GM12878 (cell line): ENCODE results near the gene FAM217B. TPM values are rescaled to one million over a fixed set of nuclear protein-coding genes. Genes with fewer than 3 reads are reported as not detected.

Experiments used
- ATAC-seq: fragments of 200-7000 bp; cut with Tn5 transposase; 3 replicates; pipeline ENCODE4 v1.9.1; 2020; ENCODE audit warnings: mild to moderate bottlenecking, moderate library complexity
- BruUV-seq: library from RNA; stranded (reverse); fragments of 400-500 nt; replicated peaks from 2 replicates; lab custom pipeline; 2021; lab: Mats Ljungman, UMichigan
- CTCF ChIA-PET: fragments of 300-600 bp; sonication (Branson Sonifier 250); formaldehyde crosslinking; extraction: SDS; loops from one replicate; lab custom pipeline; 2021; ENCODE audit warnings: inconsistent platforms; lab: Yijun Ruan, JAX
- POLR2A ChIA-PET: fragments of 350-600 bp; formaldehyde crosslinking; extraction: SDS; loops from one replicate; lab custom pipeline; 2021; ENCODE audit warnings: inconsistent platforms; lab: Charles Lee
- RAD21 ChIA-PET: fragments of 300-600 bp; sonication (Branson Sonifier 250); formaldehyde crosslinking; loops from one replicate; lab custom pipeline; 2023; ENCODE audit warnings: antibody characterized with exemption; ENCODE audit not compliant: unreplicated experiment; lab: Charles Lee
- SMC1A ChIA-PET: fragments of 300-600 bp; sonication (Branson Sonifier 250); formaldehyde crosslinking; loops from one replicate; lab custom pipeline; 2023; ENCODE audit not compliant: unreplicated experiment, uncharacterized antibody; lab: Charles Lee
- DNase-seq: peaks from one replicate; pipeline ENCODE4 v3.0.0-alpha.2; 2011; ENCODE audit warnings: low read depth, low spot score
- FAIRE-seq: peaks from 3 replicates; lab custom pipeline; 2011; peaks lifted over from hg19 to GRCh38; lab: Jason Lieb, UNC
- H2AFZ ChIP-seq: 2 replicates; pipeline ENCODE4 v1.6.0; 2011; ENCODE audit warnings: low read depth, low read length, control low read depth; ENCODE audit not compliant: control insufficient read depth
- H3K27ac ChIP-seq: 2 replicates; pipeline ENCODE4 v1.5.1; 2011; ENCODE audit warnings: control low read depth; ENCODE audit not compliant: control insufficient read depth, insufficient read depth
- H3K27me3 ChIP-seq, 2 experiments: replicated peaks in 1 of 2; 2 replicates each; pipeline versions ENCODE4 v1.6.0 to v1.6.1; 2011; ENCODE audit warnings: low read length in 1 of 2; ENCODE audit not compliant: control insufficient read depth in 2 of 2, insufficient read depth in 2 of 2
- H3K36me3 ChIP-seq, 2 experiments: 2 replicates each; pipeline ENCODE4 v1.5.1; 2011; ENCODE audit warnings: low read length in 1 of 2; ENCODE audit not compliant: control insufficient read depth in 2 of 2, insufficient read depth in 2 of 2
- H3K4me1 ChIP-seq: 2 replicates; pipeline ENCODE4 v1.6.1; 2011; ENCODE audit warnings: mild to moderate bottlenecking, low read length, moderate library complexity, mixed read lengths; ENCODE audit not compliant: control insufficient read depth, insufficient read depth
- H3K4me2 ChIP-seq: 2 replicates; pipeline ENCODE4 v1.6.0; 2011; ENCODE audit warnings: control low read depth; ENCODE audit not compliant: control insufficient read depth, insufficient read depth
- H3K4me3 ChIP-seq: fragments of 200-600 bp; sonication (generic); 2 replicates; pipeline ENCODE4 v1.5.1; 2016
- H3K79me2 ChIP-seq: 2 replicates; pipeline ENCODE4 v1.6.0; 2011; ENCODE audit warnings: low read length; ENCODE audit not compliant: control insufficient read depth, insufficient read depth
- H3K9ac ChIP-seq: 2 replicates; pipeline ENCODE4 v1.8.0; 2011; ENCODE audit warnings: low read length, control low read depth, mixed read lengths; ENCODE audit not compliant: control insufficient read depth, insufficient read depth
- H3K9me3 ChIP-seq: replicated peaks from 3 replicates; pipeline ENCODE4 v1.5.1; 2011; ENCODE audit warnings: mild to moderate bottlenecking, low read length; ENCODE audit not compliant: control insufficient read depth, insufficient read depth
- H4K20me1 ChIP-seq: 2 replicates; pipeline ENCODE4 v1.6.0; 2011; ENCODE audit not compliant: control insufficient read depth, insufficient read depth
- ASH2L ChIP-seq: fragments of 300-600, 200-600 bp; sonication (generic); IDR thresholded peaks from 2 replicates; pipeline ENCODE4 v1.6.1; 2017; ENCODE audit warnings: low read depth, mild to moderate bottlenecking, borderline replicate concordance
- CBFB ChIP-seq: IDR thresholded peaks from 2 replicates; pipeline ENCODE4 v1.6.1; 2016; ENCODE audit warnings: antibody characterized with exemption, low read depth
- CBX5 ChIP-seq: sonication (generic); IDR thresholded peaks from 2 replicates; pipeline ENCODE4 v1.6.1; 2016; ENCODE audit warnings: low read depth, moderate library complexity, mild to moderate bottlenecking, inconsistent platforms
- CREM ChIP-seq: IDR thresholded peaks from 2 replicates; pipeline ENCODE4 v1.6.1; 2014; ENCODE audit warnings: antibody characterized with exemption, low read depth
- DPF2 ChIP-seq: fragments of 450-650 bp; IDR thresholded peaks from 2 replicates; pipeline ENCODE4 v1.6.1; 2017; ENCODE audit warnings: mild to moderate bottlenecking
- EGR1 ChIP-seq, 2 experiments: IDR thresholded peaks; 1 replicate in 1 of 2; 2 replicates in 1 of 2; pipeline ENCODE4 v1.6.1; 2011 to 2012; ENCODE audit warnings: low read depth in 2 of 2, low read length in 2 of 2, borderline replicate concordance in 1 of 2, mild to moderate bottlenecking in 1 of 2, moderate library complexity in 1 of 2
- JUNB ChIP-seq: IDR thresholded peaks from 2 replicates; pipeline ENCODE4 v1.6.1; 2016; ENCODE audit warnings: antibody characterized with exemption, mild to moderate bottlenecking
- NFXL1 ChIP-seq: fragments of 450-650 bp; IDR thresholded peaks from 2 replicates; pipeline ENCODE4 v1.6.1; 2017; ENCODE audit warnings: antibody characterized with exemption, mild to moderate bottlenecking, borderline replicate concordance
- POLR2AphosphoS5 ChIP-seq: IDR thresholded peaks from 2 replicates; pipeline ENCODE4 v1.6.1; 2011; ENCODE audit warnings: mild to moderate bottlenecking, low read length, inconsistent platforms
- RBBP5 ChIP-seq: fragments of 200-600 bp; sonication (generic); conservative IDR thresholded peaks from 2 replicates; pipeline ENCODE4 v1.6.1; 2016
- TARDBP ChIP-seq: IDR thresholded peaks from 2 replicates; pipeline ENCODE4 v1.6.1; 2016; ENCODE audit warnings: borderline replicate concordance
- TCF7 ChIP-seq: IDR thresholded peaks from 2 replicates; pipeline ENCODE4 v1.6.1; 2014; ENCODE audit warnings: antibody characterized with exemption, borderline replicate concordance
- ZNF217 ChIP-seq: fragments of 450-650 bp; IDR thresholded peaks from 2 replicates; pipeline ENCODE4 v1.6.1; 2017; ENCODE audit warnings: antibody characterized with exemption, mild to moderate bottlenecking
- WGBS: methylation state at CpG from one replicate; pipeline ENCODE4 v1.1.6; 2016; ENCODE audit warnings: low lambda C conversion rate; ENCODE audit not compliant: insufficient replicate concordance, insufficient coverage; ENCODE audit errors: missing lambda C conversion rate; 5-methylcytosine and 5-hydroxymethylcytosine counted together
- in situ Hi-C: fragments of 300-500 bp; cut with MboI; formaldehyde crosslinking; loops from 9 replicates; pipeline ENCODE4 v1.14.3; 2018; ENCODE audit warnings: mixed read lengths
- intact Hi-C: fragments of 100-400 bp; cut with micrococcal nuclease; formaldehyde crosslinking; loops from one replicate; pipeline ENCODE4 v1.14.2; 2022; ENCODE audit not compliant: unreplicated experiment
- polyA plus RNA-seq, 11 experiments: library from polyadenylated mRNA; depleted of rRNA in 4 of 11; unstranded in 6 of 11; stranded (reverse) in 5 of 11; fragments of >200 nt; fragmentation: Nextera tagmentation in 4 of 11; fragmentation: Illumina TruSeq in 1 of 11; extraction: Ambion mirVana in 4 of 11; extraction: Trizol in 1 of 11; gene quantifications; 1 replicate in 1 of 11; 2 replicates in 10 of 11; pipeline versions ENCODE4 v1.2.1 to v1.2.3, GENCODE V29; 2011 to 2016; ENCODE audit warnings: inconsistent platforms in 2 of 11, missing spikeins in 2 of 11, low read depth in 1 of 11
- total RNA-seq, 4 experiments: library from RNA; depleted of rRNA in 3 of 4; stranded (reverse); fragments of >200 nt in 3 of 4; fragmentation: Illumina TruSeq in 1 of 4; extraction: Trizol in 1 of 4; gene quantifications; 2 replicates each; pipeline versions ENCODE4 v1.2.1 to v1.2.3, GENCODE V29; 2013 to 2021
- TF ChIP-seq, protein P1 (sequence below): fragments of 450-650 bp; IDR thresholded peaks from 2 replicates; pipeline ENCODE4 v1.6.1; 2016; ENCODE audit warnings: mild to moderate bottlenecking
- TF ChIP-seq, protein P2 (sequence below): IDR thresholded peaks from 2 replicates; pipeline ENCODE4 v1.6.1; 2011; ENCODE audit warnings: mild to moderate bottlenecking, low read depth, low read length, moderate library complexity; ENCODE audit not compliant: insufficient replicate concordance

FAM217B gene
- total and polyA plus RNA-seq, 10 of the 15 experiments (the other 5 are each of a cell fraction or from before 2014, with no cell fraction given): 6.3 to 18.3 (median 10.6) TPM

DNA sequence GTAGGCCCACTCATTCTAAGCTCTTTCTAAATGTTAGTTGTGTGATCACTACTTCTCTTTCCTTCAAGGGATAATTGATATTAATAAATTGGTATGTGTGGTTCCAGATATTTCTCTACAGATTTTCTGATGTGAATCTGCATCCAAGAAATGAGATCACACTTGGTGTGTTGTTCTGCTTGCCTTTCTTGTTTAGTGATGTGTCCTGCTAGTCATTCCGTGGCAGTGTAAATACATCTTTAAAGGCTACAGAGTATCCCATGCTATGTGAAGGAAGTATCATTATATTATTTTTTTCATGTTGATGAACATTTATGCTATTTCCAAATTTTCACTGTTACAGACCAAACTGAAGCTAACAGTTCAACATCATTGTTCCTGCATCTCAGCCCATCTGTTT is 31.2 kb downstream of the FAM217B start:
- in situ Hi-C loops: no loop called here
- no peaks in the 10 kb centered on the region for H3K79me2 ChIP-seq
- H4K20me1 ChIP-seq: no peaks in the 10 kb centered on the region
- H3K4me3 ChIP-seq: no peak overlapping the region
- H3K4me1 ChIP-seq: no peaks in the 10 kb centered on the region
- FAIRE-seq (no peak), ATAC-seq (no peak), DNase-seq (no peak)
- ChIA-PET POLR2A (no interaction called here), RAD21 (no interaction called here), SMC1A (no interaction called here), CTCF (interaction anchor here (1.2 to 1.4 kb wide), 2 partner anchors 21 kb away, joined by 3 read pairs; no protein-coding TSS in a partner anchor)
- no TSS peak for BruUV-seq
- no peak overlapping the region for H2AFZ ChIP-seq
- no peak overlapping the region for H3K9ac ChIP-seq
- intact Hi-C loops: no loop called here
- H3K9me3 ChIP-seq: no peaks in the 10 kb centered on the region
- H3K27me3 ChIP-seq: no peaks in the 10 kb centered on the region
- no peak overlapping the region for H3K4me2 ChIP-seq
- H3K27ac ChIP-seq: no peak overlapping the region
- 74% methylated on average over 1 of the region's 1 CpG for whole genome bisulfite sequencing
- no peak for TF ChIP-seq NFXL1
- no peak for TF ChIP-seq TCF7
- TF ChIP-seq, protein P1, sequence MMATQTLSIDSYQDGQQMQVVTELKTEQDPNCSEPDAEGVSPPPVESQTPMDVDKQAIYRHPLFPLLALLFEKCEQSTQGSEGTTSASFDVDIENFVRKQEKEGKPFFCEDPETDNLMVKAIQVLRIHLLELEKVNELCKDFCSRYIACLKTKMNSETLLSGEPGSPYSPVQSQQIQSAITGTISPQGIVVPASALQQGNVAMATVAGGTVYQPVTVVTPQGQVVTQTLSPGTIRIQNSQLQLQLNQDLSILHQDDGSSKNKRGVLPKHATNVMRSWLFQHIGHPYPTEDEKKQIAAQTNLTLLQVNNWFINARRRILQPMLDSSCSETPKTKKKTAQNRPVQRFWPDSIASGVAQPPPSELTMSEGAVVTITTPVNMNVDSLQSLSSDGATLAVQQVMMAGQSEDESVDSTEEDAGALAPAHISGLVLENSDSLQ: no peak
- TF ChIP-seq RBBP5: no peak
- no peak for TF ChIP-seq POLR2AphosphoS5
- TF ChIP-seq CREM: no peak
- TF ChIP-seq, protein P2, sequence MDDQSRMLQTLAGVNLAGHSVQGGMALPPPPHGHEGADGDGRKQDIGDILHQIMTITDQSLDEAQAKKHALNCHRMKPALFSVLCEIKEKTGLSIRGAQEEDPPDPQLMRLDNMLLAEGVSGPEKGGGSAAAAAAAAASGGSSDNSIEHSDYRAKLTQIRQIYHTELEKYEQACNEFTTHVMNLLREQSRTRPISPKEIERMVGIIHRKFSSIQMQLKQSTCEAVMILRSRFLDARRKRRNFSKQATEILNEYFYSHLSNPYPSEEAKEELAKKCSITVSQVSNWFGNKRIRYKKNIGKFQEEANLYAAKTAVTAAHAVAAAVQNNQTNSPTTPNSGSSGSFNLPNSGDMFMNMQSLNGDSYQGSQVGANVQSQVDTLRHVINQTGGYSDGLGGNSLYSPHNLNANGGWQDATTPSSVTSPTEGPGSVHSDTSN: no peak
- TF ChIP-seq EGR1 (IDR thresholded peaks at IDR 0.05; ENCODE audit: borderline replicate concordance in 1 of 2, low read depth in 2 of 2, low read length in 2 of 2): no peak
- TF ChIP-seq CBX5: no peak
- no peak for TF ChIP-seq JUNB
- no peak for TF ChIP-seq CBFB
- TF ChIP-seq ZNF217: no peak
- TF ChIP-seq ASH2L: no peak
- TF ChIP-seq TARDBP: no peak
- no peak for TF ChIP-seq DPF2
- no peaks in the 10 kb centered on the region for H3K36me3 ChIP-seq
